NCI-H1694 treated with DMSO at 0.1 percent for 48 hours (cell line): ENCODE measurements around the gene KIAA1671.

Source experiments
- DNase-seq: peaks from one replicate; lab custom pipeline; 2025; lab: John Stamatoyannopoulos, UW

Gene KIAA1671

GRCh38 chr22:25068707-25069106 is 116.2 kb downstream of the KIAA1671 start:
- DNase-seq = no peak

- DNase-seq = no peak
Measured at GRCh38 chr22:25069426-25069757, 116.9 kb downstream of the KIAA1671 start.

GRCh38 chr22:25069758-25070481 is 117.4 kb downstream of the KIAA1671 start:
- DNase-seq = no peak

- no peak for DNase-seq
Measured at GRCh38 chr22:25070956-25071355, 118.4 kb downstream of the KIAA1671 start.

- no peak for DNase-seq
Measured at GRCh38 chr22:25071720-25072119, 119.2 kb downstream of the KIAA1671 start.

- DNase-seq = no peak
Measured at GRCh38 chr22:25072406-25072805, 119.9 kb downstream of the KIAA1671 start.

GRCh38 chr22:25076336-25076735 is 123.8 kb downstream of the KIAA1671 start:
- DNase-seq = no peak

- no peak for DNase-seq
Measured at GRCh38 chr22:25077056-25077455, 124.5 kb downstream of the KIAA1671 start.

GRCh38 chr22:25077964-25078363 is 125.4 kb downstream of the KIAA1671 start:
- DNase-seq = no peak

GRCh38 chr22:25078591-25078990 is 126.1 kb downstream of the KIAA1671 start:
- DNase-seq = no peak

GRCh38 chr22:25080855-25081254 is 128.3 kb downstream of the KIAA1671 start:
- DNase-seq = no peak

GRCh38 chr22:25081409-25081824 is 128.9 kb downstream of the KIAA1671 start:
- peak; percentile 31 for DNase-seq

- DNase-seq = no peak
Measured at GRCh38 chr22:25082096-25082495, 129.6 kb downstream of the KIAA1671 start.

GRCh38 chr22:25083056-25083806 is 130.7 kb downstream of the KIAA1671 start:
- no peak for DNase-seq

GRCh38 chr22:25083807-25084200 is 131.3 kb downstream of the KIAA1671 start:
- no peak for DNase-seq

- DNase-seq = no peak
Measured at GRCh38 chr22:25084405-25085107, 132.0 kb downstream of the KIAA1671 start.

- DNase-seq = no peak
Measured at GRCh38 chr22:25085156-25085555, 132.6 kb downstream of the KIAA1671 start.

GRCh38 chr22:25085930-25086901 is 133.7 kb downstream of the KIAA1671 start:
- DNase-seq = no peak

GRCh38 chr22:25086902-25087282 is 134.4 kb downstream of the KIAA1671 start:
- no peak for DNase-seq

GRCh38 chr22:25090225-25090890 is 137.8 kb downstream of the KIAA1671 start:
- DNase-seq = no peak

- DNase-seq = no peak
Measured at GRCh38 chr22:25091458-25091857, 138.9 kb downstream of the KIAA1671 start.
